Rectal smooth muscle tissue (tissue), 1 donor: ENCODE measurements around the gene TMEM214.

Experiments
- H3K27ac ChIP-seq: one replicate; pipeline ENCODE4 v1.7.0; 2013; ENCODE audit warnings: low read depth, low read length, inconsistent platforms
- H3K27me3 ChIP-seq: one replicate; pipeline ENCODE4 v1.7.0; 2013; ENCODE audit warnings: low read length; ENCODE audit not compliant: control insufficient read depth, insufficient read depth
- H3K36me3 ChIP-seq: one replicate; pipeline ENCODE4 v1.7.0; 2013; ENCODE audit warnings: low read length; ENCODE audit not compliant: control insufficient read depth, insufficient read depth
- H3K4me1 ChIP-seq: one replicate; pipeline ENCODE4 v1.7.0; 2013; ENCODE audit warnings: low read length; ENCODE audit not compliant: control insufficient read depth, insufficient read depth
- H3K4me3 ChIP-seq: one replicate; pipeline ENCODE4 v1.7.0; 2013; ENCODE audit warnings: low read length
- H3K9ac ChIP-seq: one replicate; pipeline ENCODE4 v1.7.0; 2013; ENCODE audit warnings: low read length

Gene TMEM214

DNA sequence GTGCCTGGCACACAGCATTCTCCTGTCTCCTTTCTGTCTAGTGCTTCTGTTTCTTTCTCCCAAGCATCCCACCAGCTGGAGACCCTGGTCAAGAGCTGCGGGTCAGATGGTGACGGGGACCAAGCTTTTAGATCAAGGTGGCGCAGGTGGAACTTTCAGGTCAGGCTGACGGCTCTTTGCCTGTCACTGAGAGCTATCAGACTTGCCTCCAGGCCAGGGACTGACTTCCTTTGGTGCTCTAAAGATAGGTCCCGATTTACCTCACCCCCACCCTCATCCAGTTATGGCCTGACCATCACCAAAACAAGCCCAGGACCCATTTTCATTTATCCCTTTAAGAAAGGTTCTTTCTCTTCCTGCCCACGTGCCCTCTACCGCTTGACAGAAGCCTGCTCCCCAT, 44.5 kb downstream of the TMEM214 start:
- Histone ChIP-seq H3K36me3 (peaks cover 2% of the 10 kb centered on the region), H3K27me3 (no peaks in the 10 kb centered on the region), H3K4me1 (peaks cover 55% of the 10 kb centered on the region), H3K9ac (no peak overlapping the region), H3K27ac (peak overlapping the region; percentile 84), H3K4me3 (no peak overlapping the region)

DNA sequence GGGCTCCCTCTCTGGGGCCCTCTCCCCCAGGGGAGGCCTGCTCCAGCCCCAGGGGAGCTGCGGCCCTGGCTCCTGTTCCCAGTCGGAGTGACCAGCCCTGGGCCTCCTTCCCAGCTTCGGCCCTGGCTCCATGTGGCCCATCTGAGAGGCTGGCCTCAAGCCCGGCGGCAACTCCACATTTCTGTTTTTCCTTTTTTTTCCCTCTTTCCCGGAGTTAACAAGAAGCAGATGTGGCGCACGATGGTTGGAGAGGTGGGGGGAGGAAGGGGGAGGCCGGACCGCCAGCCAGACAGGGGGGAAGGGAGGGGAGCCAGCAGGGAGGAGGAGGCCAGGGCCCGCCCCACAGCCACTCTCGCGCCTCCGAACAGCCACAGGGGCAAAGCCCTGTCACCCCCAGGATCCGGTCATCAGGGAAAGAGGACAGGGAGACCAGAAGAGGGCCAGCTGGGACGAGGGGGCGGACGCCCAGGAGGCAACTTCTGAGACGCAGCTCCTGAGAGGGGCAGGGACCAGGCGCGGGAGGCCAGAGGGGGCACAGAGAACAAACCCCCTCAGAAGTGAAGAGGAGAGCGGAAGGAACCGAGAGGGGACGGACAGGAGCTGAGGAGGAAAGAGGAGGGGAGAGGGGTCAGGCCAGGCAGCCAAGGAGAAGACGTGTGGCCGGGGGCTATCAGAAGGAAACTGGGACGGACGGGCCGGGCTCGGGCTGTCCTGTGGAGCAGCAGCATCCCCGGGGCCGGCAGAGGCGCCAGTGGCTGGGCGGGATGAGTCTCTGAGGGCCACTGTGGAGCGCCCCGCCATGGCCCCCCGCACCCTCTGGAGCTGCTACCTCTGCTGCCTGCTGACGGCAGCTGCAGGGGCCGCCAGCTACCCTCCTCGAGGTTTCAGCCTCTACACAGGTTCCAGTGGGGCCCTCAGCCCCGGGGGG, 45.8 kb downstream of the TMEM214 start, which contains the start of gene EMILIN1:
EMILIN1 (plus strand) TSS at position 349 of the 928 bp plus-strand sequence; CDS start at position 800, 451 bp downstream.
- Histone ChIP-seq H3K27ac (peak within 1 kb of the TSS; percentile 84), H3K4me3 (peak within 1 kb of the TSS; percentile 82), H3K27me3 (no peaks in the 10 kb centered on the region), H3K9ac (peak within 1 kb of the TSS; percentile 57), H3K36me3 (peaks cover 2% of the 10 kb centered on the region), H3K4me1 (peaks cover 51% of the 10 kb centered on the region)

DNA sequence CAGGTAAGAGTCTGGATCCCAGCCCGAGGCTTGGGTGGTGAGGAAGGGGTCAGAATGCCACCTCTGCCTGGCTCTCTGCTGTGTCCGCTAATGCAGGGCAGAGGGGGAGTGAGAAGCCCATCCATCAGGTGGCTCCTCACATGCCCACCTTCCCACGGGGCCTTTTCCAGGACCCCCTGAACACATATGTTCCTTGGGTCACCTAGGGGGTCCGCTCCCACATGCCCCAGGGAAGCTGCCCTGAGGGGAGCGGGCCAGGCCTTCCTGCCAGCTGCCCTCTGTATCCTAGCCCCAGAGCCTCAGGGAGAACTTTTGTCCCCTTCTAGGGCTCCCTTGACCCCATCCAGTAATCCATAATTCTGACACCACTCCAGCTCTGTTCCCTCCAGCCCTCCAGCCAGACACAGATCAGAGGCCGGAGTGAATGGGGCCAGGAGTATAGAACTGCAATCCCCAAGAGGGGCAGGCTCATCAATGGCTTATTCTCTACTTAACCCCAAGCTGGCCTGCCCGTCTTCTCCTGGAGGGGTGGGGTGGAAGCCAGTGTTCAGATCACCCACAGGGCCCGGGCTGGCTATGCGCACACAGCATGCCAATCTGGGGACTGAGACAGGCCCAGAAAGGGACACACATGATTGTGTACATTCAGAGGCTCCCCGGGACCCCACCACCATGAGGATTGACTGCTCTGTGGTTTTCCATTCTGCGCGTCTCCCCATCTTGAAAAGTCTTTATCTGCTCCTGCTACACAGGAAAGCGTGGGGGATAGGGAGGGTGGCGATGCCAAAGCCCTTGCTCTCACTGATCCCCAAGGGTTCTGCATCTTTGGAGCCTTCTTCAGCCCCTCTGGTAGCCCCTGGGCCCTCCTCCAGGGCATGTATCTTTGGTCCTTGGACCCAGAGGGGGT, 46.7 kb downstream of the TMEM214 start:
- no peaks in the 10 kb centered on the region for H3K27me3 ChIP-seq
- H3K27ac ChIP-seq: peak overlapping the region; percentile 84
- H3K36me3 ChIP-seq: peaks cover 2% of the 10 kb centered on the region
- H3K4me1 ChIP-seq: peaks cover 46% of the 10 kb centered on the region
- H3K9ac ChIP-seq: peak overlapping the region; percentile 57
- H3K4me3 ChIP-seq: peak overlapping the region; percentile 82

DNA sequence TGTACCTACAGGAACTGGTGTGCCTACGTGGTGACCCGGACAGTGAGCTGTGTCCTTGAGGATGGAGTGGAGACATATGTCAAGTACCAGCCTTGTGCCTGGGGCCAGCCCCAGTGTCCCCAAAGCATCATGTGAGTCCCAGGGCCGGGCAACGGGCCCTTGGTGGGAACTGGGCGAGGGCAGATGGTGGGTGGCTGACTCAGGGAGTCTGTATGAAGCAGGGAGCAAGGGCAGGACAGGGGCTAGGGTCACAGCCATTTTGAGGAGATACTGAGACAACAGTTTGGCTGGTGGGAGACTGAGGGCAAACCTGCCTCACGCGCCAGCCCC, 47.3 kb downstream of the TMEM214 start:
- Histone ChIP-seq H3K36me3 (peaks cover 2% of the 10 kb centered on the region), H3K4me3 (peak overlapping the region; percentile 82), H3K27ac (peak overlapping the region; percentile 84), H3K27me3 (no peaks in the 10 kb centered on the region), H3K4me1 (peaks cover 46% of the 10 kb centered on the region), H3K9ac (peak overlapping the region; percentile 33)

DNA sequence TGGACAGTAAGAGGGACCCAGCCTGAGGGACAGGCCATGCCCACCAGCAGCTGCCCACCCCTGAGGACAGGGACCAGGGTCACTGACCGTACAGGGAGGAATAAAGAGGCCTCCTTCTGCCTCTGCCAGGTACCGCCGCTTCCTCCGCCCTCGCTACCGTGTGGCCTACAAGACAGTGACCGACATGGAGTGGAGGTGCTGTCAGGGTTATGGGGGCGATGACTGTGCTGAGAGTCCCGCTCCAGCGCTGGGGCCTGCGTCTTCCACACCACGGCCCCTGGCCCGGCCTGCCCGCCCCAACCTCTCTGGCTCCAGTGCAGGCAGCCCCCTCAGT, 47.8 kb downstream of the TMEM214 start:
- H3K9ac ChIP-seq: no peak overlapping the region
- H3K4me3 ChIP-seq: peak overlapping the region; percentile 82
- H3K27me3 ChIP-seq: no peaks in the 10 kb centered on the region
- H3K36me3 ChIP-seq: peaks cover 2% of the 10 kb centered on the region
- H3K4me1 ChIP-seq: peaks cover 45% of the 10 kb centered on the region
- peak overlapping the region; percentile 84 for H3K27ac ChIP-seq

DNA sequence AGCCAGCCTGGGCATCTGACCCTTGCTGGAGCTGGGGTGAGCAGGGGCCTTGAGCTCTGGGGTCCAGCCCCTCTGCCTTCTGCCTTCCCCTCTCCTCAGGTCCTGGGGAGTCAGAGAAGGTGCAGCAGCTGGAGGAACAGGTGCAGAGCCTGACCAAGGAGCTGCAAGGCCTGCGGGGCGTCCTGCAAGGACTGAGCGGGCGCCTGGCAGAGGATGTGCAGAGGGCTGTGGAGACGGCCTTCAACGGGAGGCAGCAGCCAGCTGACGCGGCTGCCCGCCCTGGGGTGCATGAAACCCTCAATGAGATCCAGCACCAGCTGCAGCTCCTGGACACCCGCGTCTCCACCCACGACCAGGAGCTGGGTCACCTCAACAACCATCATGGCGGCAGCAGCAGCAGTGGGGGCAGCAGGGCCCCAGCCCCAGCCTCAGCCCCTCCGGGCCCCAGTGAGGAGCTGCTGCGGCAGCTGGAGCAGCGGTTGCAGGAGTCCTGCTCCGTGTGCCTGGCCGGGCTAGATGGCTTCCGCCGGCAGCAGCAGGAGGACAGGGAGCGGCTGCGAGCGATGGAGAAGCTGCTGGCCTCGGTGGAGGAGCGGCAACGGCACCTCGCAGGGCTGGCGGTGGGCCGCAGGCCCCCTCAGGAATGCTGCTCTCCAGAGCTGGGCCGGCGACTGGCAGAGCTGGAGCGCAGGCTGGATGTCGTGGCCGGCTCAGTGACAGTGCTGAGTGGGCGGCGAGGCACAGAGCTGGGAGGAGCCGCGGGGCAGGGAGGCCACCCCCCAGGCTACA, 49.4 kb downstream of the TMEM214 start:
- Histone ChIP-seq H3K27ac (peak overlapping the region; percentile 84), H3K4me1 (peaks cover 38% of the 10 kb centered on the region), H3K36me3 (peaks cover 2% of the 10 kb centered on the region), H3K9ac (no peak overlapping the region), H3K27me3 (no peaks in the 10 kb centered on the region), H3K4me3 (peak overlapping the region; percentile 82)

DNA sequence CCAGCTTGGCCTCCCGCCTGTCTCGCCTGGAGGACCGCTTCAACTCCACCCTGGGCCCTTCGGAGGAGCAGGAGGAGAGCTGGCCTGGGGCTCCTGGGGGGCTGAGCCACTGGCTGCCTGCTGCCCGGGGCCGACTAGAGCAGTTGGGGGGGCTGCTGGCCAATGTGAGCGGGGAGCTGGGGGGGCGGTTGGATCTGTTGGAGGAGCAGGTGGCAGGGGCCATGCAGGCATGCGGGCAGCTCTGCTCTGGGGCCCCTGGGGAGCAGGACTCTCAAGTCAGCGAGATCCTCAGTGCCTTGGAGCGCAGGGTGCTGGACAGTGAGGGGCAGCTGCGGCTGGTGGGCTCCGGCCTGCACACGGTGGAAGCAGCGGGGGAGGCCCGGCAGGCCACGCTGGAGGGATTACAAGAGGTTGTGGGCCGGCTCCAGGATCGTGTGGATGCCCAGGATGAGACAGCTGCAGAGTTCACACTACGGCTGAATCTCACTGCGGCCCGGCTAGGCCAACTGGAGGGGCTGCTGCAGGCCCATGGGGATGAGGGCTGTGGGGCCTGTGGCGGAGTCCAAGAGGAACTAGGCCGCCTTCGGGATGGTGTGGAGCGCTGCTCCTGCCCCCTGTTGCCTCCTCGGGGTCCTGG, 50.1 kb downstream of the TMEM214 start:
- no peak overlapping the region for H3K27ac ChIP-seq
- H3K27me3 ChIP-seq: no peaks in the 10 kb centered on the region
- peaks cover 33% of the 10 kb centered on the region for H3K4me1 ChIP-seq
- no peak overlapping the region for H3K9ac ChIP-seq
- H3K4me3 ChIP-seq: no peak overlapping the region
- H3K36me3 ChIP-seq: peaks cover 2% of the 10 kb centered on the region

DNA sequence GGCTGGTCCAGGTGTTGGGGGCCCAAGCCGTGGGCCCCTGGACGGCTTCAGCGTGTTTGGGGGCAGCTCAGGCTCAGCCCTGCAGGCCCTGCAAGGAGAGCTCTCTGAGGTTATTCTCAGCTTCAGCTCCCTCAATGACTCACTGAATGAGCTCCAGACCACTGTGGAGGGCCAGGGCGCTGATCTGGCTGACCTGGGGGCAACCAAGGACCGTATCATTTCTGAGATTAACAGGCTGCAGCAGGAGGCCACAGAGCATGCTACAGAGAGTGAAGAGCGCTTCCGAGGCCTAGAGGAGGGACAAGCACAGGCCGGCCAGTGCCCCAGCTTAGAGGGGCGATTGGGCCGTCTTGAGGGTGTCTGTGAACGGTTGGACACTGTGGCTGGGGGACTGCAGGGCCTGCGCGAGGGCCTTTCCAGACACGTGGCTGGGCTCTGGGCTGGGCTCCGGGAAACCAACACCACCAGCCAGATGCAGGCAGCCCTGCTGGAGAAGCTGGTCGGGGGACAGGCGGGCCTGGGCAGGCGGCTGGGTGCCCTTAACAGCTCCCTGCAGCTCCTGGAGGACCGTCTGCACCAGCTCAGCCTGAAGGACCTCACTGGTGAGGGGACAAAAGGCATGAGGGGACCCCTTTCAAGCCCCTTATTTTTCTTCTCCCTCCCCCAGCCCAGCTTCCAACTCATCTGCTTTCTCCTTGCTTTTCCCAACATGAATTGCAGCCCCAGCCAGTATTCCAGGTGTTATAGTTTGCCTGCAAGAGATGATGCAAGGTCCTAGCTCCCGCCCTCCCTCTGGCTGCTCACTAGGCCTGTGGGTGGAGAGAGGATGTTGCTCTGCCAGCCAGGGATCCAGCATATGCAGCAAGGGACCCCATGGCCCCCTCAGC, 50.9 kb downstream of the TMEM214 start:
- H3K4me3 ChIP-seq: no peak overlapping the region
- no peak overlapping the region for H3K9ac ChIP-seq
- peaks cover 32% of the 10 kb centered on the region for H3K4me1 ChIP-seq
- no peaks in the 10 kb centered on the region for H3K27me3 ChIP-seq
- peaks cover 2% of the 10 kb centered on the region for H3K36me3 ChIP-seq
- peak overlapping the region; percentile 13 for H3K27ac ChIP-seq

DNA sequence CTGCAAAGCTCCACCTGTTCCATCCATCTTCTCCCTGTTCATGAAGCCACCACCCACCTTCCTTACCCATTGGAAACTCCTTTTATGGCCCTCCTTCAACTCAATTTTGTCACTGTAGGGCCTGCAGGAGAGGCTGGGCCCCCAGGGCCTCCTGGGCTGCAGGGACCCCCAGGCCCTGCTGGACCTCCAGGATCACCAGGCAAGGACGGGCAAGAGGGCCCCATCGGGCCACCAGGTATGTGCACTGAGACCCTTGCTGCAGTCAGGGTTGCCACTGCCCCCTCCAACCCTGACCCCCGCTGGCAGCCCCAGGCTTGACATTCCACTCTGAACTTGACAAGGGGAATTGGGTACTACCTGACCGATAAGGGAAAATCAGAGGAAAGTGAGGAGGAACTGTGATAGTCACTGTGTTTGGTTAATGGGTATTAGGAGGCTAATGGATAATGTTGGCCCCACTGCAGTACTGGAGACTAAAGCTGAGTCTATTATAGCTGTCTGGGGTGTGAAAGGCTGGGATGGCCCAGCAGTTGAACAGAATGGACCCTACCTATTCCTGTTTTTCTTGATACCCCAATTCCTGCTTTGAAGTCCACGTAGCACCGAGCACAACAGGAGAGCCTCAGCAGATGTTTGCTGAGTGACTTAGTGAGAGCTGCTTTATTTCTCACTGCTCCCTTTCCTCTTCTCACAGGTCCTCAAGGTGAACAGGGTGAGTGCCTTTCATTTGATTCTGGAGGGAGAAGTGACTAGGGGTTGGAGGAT, 51.7 kb downstream of the TMEM214 start:
- H3K36me3 ChIP-seq: peaks cover 2% of the 10 kb centered on the region
- peak overlapping the region; percentile 90 for H3K27ac ChIP-seq
- no peaks in the 10 kb centered on the region for H3K27me3 ChIP-seq
- no peak overlapping the region for H3K4me3 ChIP-seq
- no peak overlapping the region for H3K9ac ChIP-seq
- H3K4me1 ChIP-seq: peaks cover 32% of the 10 kb centered on the region

DNA sequence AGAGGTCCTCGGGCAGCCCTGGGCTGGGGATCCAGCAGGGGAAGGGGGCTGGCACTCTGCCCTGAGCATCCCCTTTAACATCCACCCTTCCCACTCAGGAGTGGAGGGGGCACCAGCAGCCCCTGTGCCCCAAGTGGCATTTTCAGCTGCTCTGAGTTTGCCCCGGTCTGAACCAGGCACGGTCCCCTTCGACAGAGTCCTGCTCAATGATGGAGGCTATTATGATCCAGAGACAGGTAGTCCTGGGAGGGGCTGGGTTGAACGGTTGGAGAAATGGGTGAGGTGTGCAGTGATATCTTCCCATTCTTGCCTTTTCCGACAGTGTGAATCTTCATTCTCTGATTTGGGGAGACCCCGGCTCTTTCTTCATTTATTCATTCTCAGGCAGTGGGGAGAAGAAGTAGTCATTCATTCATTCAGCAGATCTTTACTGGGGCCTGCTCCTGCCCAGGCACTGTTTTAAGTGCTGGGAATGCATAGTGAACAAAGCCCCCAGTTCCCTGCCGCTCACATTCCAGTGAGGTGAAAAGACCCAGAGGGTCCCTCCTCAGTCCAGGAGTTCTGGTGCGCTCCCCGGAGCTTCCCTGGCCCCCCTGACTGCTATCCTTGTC, 52.4 kb downstream of the TMEM214 start:
- H3K9ac ChIP-seq: no peak overlapping the region
- peak overlapping the region; percentile 90 for H3K27ac ChIP-seq
- H3K4me3 ChIP-seq: peak overlapping the region; percentile 60
- H3K27me3 ChIP-seq: no peaks in the 10 kb centered on the region
- peaks cover 2% of the 10 kb centered on the region for H3K36me3 ChIP-seq
- peaks cover 32% of the 10 kb centered on the region for H3K4me1 ChIP-seq
